ENCODE measurements around the gene CLOCK. TPM values are rescaled to one million over a fixed set of nuclear protein-coding genes. Genes with fewer than 3 reads are reported as not detected.
A peak's percentile ranks its signal among the peaks of the same experiment; 100 is the strongest.
"Not testable (repeated sequence)": the region's sequence is repeated elsewhere in the genome, so short reads cannot be mapped to it uniquely, and the experiment has no call there.

CLOCK gene, protein sequence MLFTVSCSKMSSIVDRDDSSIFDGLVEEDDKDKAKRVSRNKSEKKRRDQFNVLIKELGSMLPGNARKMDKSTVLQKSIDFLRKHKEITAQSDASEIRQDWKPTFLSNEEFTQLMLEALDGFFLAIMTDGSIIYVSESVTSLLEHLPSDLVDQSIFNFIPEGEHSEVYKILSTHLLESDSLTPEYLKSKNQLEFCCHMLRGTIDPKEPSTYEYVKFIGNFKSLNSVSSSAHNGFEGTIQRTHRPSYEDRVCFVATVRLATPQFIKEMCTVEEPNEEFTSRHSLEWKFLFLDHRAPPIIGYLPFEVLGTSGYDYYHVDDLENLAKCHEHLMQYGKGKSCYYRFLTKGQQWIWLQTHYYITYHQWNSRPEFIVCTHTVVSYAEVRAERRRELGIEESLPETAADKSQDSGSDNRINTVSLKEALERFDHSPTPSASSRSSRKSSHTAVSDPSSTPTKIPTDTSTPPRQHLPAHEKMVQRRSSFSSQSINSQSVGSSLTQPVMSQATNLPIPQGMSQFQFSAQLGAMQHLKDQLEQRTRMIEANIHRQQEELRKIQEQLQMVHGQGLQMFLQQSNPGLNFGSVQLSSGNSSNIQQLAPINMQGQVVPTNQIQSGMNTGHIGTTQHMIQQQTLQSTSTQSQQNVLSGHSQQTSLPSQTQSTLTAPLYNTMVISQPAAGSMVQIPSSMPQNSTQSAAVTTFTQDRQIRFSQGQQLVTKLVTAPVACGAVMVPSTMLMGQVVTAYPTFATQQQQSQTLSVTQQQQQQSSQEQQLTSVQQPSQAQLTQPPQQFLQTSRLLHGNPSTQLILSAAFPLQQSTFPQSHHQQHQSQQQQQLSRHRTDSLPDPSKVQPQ
- polyA plus RNA-seq (ENCODE audit: insufficient read length), result 17.6 TPM

DNA sequence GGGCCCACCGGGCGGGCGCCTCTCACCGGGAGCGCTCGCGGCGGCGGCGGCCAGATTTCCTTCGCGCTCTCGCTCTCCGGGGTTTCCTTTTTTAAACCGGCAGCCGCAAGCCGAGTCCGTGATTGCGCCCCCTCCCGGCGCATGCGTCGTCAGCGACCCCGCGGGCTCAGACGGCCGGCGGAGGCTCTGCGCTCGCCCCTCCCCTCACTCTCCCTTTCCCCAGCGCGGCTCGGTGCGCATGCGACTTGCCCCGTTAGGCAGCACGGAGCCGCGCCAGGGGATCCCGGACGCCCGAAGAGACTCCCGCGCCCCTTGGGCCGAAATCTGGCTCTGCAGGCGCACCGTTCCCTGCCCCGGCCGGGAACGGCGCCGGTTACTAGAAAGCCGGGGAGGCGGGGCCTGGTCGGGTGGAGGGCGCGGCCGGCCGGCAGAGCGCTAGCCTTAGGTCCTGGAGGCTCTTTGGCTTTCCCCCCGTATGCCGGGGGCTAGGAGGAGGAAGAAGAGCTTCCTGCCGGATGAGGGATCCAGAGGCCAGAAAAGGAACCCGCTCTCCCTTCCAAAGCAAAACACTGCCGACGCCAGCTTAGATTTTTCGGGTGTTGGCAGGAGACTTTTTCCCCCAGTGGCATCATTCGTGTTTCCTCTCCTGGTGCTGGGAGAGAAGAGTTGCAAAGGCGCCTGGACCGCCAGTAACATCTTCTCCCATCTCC is at the start of gene CLOCK:
CLOCK (minus strand) TSS at position 154 of the 710 bp plus-strand sequence. CDS start 64,124 bp downstream, outside the sequence.
- DNase-seq (ENCODE audit: low read depth), result no peak

DNA sequence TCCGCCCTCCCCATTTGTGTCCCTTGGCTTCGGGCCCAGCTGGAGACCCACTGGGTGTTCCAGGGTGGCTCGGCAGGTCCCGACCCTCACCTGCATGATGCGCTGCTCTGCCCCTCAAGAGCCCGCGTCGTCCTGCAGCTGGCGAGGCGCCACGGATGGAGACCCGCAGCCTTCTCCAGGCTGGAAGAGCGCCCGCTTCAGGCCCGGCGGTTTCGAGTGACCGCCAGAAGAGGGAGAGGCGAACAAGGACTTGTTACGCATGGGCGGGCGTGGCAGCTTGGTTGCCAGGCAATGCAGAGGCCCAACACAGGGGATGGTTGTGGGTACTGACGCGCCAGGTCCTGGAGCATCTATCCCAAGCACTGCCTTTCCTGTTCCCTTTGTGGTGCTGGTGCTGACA is 45.3 kb upstream of the CLOCK start, which contains the start of gene PDCL2:
PDCL2 (minus strand) TSS at position 232 of the 400 bp plus-strand sequence; CDS start at position 96, 136 bp downstream.
- DNase-seq (ENCODE audit: low read depth), result no peak

DNA sequence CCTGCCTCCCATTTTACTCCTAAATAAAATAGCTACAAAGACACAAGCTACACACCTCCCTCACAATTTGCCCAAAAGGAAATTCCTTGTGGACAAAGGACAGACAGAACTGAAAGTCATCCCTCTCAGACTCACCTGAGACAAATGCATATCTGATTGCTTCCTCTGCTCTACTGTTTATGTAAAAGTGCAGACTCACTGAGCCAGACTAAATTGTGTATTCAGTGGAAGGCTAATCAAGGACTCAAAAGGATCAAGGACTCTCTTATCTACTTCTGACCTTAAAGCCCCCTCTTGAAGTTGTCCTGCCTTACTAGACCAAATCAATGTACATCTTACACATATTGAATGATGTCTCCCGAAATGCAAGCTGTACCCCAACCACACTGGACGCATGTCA is 41.5 kb upstream of the CLOCK start:
- no peak for DNase-seq (ENCODE audit: low read depth)

DNA sequence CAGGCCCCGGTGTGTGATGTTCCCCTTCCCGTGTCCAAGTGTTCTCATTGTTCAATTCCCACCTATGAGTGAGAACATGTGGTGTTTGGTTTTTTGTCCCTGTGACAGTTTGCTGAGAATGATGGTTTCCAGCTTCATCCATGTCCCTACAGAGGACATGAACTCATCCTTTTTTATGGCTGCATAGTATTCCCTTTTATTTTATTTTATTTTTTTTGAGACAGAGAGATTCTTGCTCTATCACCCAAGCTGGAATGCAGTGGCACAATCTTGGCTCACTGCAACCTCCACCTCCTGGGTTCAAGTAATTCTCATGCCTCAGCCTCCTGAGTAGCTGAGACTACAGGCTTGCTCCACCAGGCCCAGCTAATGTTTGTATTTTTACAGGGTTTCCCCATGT is 36.1 kb upstream of the CLOCK start:
- not testable (repeated sequence) for DNase-seq (ENCODE audit: low read depth)

DNA sequence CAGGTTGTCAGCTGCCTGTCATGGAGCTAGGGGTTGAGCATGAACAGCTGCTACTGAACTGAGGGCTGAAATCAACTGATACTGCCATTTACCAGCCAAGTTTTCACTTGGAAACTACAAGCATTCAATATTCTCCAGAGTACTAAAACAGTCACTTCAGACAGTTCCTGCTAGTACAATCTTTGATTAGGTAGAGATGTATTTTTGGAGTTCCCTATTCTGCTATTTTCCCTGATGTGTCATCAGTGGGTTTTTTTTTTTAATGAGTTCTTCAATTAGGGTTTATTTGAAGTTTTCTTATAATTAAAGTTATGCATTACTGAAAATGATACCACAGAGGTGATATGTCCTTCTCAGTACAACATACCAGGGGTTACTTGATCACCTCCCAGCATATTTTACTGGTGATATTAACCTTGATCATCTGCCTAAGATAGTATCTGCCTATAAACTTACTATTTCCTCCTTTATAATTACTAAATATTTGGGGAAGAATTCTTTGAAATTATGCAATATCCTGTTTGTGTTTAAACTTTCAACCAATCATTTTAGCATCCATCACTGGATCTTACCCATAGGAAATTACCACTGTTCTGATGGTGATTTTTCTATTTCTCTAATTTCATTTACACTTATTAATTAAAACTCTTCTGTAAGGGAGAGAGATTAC is 31.8 kb upstream of the CLOCK start:
- DNase-seq (ENCODE audit: low read depth), result no peak

DNA sequence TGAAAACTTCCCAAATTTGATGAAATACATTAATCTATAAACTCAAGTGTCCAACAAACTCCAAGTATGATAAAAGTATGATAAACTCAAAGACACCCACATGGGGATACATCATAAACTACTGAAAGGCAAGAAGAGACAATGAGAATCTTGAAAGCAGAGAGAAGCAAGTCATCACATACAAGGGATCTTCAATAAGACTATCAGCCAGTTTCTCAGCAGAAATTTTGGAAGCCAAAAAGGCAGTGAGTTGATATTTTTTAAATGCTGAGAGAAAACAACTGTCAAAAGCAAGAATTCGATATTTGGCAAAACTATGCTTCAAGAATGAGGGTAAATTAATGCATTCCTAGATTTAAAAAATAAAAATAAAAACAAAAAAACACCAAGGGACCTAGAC is 28.8 kb upstream of the CLOCK start:
- DNase-seq (ENCODE audit: low read depth), result no peak

DNA sequence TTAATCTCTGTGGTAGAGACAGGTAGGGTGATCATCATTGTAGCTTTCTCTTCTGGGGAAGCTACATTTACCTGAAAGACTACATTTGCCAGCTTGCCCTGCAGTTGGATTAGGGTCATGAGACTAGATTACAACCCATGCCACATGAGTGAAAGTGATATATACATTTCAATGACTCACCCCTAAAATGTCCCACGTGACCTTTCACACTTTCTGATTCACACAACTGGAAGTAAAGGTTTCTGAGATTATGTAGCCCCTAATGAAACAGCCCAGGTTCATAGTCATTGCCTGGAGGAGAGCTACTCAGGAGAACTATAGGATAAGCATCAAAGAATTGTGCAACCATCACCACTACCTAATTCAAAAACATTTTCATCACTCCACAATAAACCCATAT is 27.5 kb upstream of the CLOCK start:
- no peak for DNase-seq (ENCODE audit: low read depth)

DNA sequence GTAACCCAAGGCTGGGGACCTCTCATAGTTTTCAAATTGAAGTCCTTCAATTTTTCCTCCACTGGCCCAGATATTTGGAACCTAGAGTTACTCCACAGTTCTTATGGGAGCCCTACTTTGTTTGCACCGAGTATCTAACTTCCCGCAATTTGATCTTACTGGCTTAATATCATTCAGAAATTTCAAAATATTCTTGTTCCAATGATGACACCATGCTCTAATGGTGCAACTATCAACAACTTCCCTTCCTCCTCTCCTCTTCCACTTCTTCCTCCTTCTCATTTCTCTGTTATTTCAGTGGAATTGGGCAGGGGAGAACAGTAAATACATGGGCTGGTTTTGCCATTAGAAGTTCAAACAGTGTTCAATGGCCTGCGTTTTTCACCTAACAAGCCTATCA is 25.1 kb upstream of the CLOCK start:
- no peak for DNase-seq (ENCODE audit: low read depth)

DNA sequence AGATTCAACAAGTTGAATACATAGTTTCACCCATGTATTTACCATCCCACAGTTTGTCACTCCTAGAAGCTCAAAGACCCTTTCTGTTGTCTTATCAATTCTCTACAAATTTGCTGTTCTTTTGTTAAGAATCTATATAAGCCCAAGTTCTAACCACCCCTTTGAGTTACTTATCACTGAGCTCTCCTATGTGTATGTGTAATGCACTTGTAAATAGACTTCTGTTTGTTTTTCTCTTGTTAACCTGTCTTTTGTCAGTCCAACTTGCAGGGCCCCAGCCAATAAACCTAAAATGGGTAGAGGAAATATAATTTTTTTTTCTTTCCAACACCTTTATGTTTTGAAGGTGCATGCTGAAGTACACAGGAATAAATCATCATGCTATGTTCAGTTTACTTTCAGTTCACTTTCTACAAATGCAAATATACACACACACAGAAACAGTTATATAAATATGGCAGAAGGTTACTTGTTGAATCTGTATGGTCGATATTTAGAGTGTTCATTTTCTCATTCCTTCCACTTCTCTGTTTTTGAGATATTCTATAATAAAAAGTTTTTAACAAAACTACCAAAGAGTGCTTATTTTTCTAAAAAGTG is 22.3 kb upstream of the CLOCK start:
- DNase-seq (ENCODE audit: low read depth), result no peak

DNA sequence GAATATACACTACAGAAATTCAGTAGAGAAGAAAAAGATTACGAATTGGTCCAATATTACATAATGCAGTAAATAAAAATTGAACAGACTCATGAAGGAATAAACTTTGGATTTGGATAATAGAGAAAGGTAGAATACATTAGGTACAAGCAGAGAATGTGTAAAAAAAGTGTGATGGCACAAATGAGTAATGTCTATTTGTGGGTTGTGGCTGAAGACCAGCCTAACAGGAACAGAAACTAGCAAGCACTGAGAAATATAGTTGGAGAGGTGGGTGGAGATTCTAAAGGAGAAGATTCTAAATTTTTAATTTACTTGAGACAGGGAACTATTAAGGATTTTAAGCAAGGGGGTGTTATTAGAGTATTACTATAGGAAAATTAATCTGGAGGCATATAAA is 15.2 kb upstream of the CLOCK start:
- DNase-seq (ENCODE audit: low read depth), result no peak

DNA sequence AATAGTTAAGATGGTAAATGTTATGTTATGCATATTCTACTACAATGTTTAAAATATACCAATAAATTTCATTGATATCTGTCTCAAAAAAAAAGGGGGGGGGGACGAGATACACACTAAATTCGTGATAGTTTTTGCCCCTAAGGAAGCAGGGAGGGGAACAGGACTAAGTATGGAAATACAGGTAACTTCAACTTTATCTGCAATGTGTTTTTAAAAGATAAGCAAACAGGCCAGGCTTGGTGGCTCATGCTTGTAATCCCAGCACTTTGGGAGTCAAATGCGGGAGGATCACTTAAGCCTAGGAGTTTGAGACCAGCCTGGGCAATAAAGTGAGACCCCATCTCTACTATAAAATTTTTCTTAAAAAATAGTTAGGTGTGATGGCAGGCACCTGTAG is 13.4 kb upstream of the CLOCK start:
- no peak for DNase-seq (ENCODE audit: low read depth)

DNA sequence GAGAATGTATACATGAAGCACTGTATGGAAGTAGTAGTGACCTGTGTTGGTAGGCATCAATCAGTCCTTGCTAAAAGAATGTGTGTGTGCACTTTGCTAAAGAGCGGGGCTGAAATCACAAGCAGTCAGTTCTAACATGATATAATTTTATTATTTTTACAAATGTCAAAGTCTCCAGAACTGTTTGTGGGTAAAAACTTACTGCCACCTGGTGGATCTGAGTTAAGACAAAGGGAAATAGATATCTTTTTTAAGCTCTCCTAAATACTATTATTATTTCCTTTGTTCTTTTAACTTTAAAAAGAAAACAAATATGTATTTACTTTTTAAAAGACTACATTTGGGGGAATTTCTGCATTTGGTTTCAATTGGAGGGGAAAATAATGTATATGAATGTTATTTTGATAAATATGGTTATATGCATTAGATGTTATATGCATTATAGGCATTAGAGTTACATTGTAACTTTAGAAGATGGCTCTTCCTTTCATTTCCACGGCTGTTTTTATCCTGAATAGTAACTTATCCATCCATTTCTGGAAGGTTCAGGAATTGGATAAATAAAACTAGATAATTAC is 7.8 kb upstream of the CLOCK start:
- DNase-seq (ENCODE audit: low read depth), result no peak

DNA sequence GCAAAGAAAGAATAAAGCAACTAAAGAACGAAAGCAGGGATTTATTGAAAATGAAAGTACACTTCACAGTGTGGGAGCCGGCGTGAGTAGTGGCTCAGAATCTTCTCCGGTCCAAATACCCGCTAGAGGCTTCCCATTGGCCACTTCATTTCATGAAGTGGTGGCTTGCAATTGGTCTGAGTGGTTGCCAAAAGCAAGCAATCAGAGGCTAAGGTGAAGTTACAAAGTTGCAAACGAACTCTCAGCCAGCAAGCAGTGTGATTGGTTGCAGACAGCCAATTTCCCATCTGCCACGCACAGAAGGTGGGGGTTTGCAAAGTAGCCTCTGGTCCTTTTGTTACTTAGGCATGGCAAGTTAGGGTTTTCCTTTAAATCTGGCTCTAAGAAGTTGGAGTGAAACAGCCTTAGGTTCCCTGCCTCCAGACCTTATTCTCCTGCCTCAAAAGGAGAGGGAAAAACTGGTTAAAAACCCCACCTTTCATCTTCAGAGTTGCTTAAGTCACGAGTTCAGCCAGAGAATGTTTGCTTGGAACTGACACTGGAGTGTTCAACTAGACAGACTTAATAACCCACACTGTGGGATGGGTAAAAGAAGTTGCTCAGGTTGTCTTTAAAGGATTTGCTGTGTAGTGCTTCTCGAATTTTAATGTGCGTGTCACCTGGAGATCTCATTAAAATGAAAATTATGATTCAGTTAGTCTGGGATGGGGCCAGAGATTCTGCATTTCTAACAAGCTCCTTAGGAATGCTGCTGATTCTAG is 6.9 kb upstream of the CLOCK start:
- DNase-seq (ENCODE audit: low read depth), result no peak

DNA sequence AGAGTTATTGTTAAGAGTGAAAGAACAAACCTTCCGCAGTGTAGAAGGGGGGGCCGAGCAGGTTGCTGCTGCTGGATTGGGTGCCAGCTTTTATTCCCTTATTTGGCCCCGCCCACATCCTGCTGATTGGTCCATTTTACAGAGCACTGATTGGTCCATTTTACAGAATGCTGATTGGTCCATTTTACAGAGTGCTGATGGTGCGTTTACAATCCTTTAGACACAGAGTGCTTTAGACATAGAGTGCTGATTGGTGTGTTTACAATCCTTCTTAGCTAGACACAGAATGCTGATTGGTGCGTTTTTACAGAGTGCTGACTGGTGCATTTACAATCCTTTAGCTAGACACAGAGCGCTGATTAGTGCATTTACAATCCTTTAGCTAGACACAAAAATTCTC is 5.3 kb upstream of the CLOCK start:
- not testable (repeated sequence) for DNase-seq (ENCODE audit: low read depth)

DNA sequence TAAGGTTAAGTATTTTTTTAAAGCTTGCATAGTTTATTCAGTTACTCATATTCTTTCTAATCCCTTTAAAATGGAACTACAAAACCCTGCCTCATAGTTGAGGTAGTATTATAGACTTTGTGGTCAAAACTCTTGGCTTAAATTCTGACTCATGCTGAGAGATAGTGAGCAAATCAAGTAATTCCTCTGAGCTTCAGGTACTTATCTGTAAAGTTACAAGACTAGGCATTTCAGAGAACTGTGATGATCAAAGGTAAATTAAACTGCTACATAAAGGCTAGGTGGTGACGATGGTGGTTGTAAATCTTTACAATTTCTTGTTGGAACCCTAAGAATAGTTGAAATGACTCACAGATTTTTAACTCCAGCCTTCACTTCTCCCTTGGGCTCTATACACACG is 3.2 kb upstream of the CLOCK start:
- DNase-seq (ENCODE audit: low read depth), result no peak

DNA sequence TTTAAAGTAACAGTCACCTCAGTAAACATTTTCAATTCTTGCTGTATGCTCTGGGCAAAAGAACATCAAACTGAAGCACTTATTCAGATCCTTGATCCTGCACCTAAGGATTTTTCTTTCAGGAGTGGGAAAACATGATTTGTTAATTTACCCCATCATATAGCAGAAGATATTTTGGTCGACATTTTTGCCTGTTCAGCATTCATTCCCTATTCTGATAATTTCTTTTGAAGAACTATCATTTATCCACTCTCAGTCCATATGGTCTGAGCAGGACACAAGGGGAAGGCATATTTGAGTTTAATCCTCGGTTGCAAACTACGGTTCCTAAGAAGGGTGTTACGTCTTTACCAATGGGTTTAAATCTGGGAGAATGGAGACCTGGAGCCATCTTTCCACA is 1.2 kb upstream of the CLOCK start:
- DNase-seq (ENCODE audit: low read depth), result no peak

DNA sequence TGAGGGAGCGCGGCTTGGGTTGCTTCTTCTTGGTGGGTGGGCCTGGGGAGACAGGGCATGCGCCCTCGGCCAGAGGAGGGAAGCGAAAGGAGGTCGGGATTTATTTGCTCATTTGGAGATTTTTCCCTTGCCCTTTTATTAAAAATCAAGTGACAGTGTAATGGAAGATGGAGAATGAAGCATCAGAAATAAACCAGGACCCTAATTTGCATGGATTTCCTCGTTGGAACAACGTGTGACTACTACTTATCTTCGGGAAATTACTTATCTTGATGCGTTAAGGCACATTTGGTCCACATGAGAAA is 709 bp upstream of the CLOCK start:
- DNase-seq (ENCODE audit: low read depth), result no peak

DNA sequence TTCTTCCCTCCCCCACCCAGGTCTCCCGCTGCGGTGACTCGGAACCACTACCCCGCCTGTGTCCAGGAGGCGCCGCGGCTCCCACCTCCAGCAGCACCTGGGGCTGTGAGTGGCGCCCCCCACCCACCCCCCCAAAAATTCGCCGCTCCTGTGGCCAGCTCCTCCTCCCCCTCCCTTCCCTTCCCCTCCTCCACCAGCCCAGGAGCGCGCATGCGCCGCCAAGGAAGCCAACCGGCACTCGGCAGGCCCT is 278 bp downstream of the CLOCK start:
- peak; percentile 51 for DNase-seq (ENCODE audit: low read depth)

DNA sequence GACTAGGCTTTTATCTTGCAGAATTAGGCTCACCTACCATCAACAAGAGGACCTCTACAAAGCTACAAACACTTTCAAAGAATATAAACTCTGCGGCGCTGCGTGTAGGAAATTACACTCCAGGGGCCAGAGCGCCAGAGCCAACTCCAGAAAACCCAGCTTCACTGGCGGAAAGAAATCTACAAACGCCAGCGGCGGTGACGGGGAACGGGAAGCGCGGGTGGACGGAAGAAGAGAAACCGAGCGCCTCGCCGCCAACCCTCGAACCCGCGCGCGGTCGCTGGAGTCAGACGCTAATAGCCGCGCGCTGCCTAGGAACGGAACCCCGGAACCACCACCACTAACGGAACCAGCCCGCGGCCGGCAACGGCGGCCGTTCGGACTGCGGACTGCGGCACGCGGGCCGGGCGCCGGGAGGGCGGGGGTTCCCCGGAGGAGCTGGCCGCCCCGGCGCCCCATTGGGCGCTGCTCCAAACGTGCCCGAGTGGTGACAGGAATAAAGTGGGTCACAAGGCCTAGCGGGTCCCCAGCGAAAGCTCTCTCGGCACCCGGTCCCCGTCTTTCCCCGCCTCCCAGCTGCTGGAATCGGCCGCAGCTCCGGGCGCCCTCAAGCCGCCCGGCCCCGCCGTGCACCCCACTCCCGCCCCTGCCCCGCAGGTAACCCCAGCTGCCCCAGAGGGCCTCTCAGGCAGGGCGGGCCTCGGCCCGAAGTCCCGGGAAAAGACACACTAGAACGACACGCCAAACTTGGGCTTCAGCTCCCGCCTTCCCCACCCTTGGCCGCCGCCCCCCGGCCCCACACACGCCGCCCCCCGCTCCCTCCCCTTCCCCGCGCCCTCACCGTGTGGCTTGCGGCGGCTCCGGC is 836 bp downstream of the CLOCK start:
- no peak for DNase-seq (ENCODE audit: low read depth)

DNA sequence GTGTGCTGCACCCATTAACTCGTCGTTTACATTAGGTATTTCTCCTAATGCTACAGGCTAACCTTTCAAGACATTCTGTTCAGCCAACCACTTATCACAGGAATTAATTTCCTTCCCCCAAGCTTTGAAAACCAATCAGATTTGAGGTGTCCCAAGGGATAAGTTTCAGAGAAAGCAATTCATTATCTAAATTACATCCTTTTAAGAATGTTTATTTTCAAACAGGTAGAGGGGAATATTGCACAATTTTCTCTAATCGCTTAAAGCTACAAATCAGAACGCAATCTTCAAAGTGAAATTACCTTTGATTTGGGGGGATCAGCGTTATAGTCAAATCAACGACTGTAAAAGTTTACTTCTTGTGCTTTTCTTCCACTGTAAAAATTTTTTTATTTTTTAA is 1.6 kb downstream of the CLOCK start:
- DNase-seq (ENCODE audit: low read depth), result no peak

Measured in forelimb muscle (tissue), 1 donor.